Tongue (tissue), 2 donors: Measurements from ENCODE around the gene STIP1. TPM values are rescaled to one million over a fixed set of nuclear protein-coding genes. Genes with fewer than 3 reads are reported as not detected.

Source experiments
- DNase-seq: peaks from one replicate; pipeline ENCODE4 v3.0.0-alpha.2; 2015
- total RNA-seq: library from RNA; depleted of rRNA; stranded (reverse); fragments of >200 nt; gene quantifications from one replicate; pipeline ENCODE4 v1.2.3, GENCODE V29; 2014

The STIP1 gene
- total RNA-seq, 1 donor from 2014 or later, result 94.2 TPM

DNA sequence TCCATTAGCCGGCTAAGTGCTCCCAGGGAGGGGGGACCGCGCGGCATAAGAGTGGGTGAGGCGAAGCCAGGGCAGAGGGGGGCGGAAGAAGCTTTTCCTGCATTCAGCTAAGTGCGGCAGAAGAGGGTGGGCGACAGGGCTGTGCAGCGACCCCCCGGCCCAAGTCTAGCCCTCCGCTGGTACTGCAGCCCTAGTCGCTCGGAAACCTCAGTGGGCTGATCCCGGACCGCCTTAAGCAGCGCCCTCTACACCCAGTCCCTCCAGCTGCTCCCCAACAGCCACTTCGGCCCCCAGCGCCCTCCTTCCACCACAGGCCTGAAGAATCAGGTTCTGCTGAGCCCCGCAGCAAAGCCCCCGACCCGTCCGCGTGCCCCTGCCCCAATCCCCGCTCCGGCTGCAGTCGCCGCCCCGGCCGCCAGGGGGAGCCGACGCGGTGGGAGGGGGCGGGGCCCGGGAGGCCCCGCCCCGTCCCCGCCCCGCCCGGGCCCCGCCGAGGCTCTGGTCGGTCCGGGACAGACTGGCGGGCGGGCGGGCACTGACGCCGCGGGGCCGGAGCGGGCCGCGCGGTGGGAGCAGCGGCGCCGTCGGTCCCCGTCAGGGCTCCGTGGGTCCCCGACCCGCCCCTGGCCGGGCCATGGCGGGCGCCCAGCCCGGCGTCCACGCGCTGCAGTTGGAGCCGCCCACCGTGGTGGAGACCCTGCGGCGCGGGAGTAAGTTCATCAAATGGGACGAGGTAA, 65.2 kb downstream of the STIP1 start, which contains the start of gene PLCB3:
Gene PLCB3 (plus strand): TSS at position 515 of the 737 bp plus-strand sequence. CDS start 120 bp downstream, at position 635.
- peak; percentile 62 for DNase-seq

GRCh38 chr11:64251753-64252002, 65.7 kb downstream of the STIP1 start:
- no peak for DNase-seq

GRCh38 chr11:64252003-64252872, 66.3 kb downstream of the STIP1 start:
- no peak for DNase-seq

- DNase-seq, result no peak
Observed at GRCh38 chr11:64253043-64253442, 67.1 kb downstream of the STIP1 start.

DNA sequence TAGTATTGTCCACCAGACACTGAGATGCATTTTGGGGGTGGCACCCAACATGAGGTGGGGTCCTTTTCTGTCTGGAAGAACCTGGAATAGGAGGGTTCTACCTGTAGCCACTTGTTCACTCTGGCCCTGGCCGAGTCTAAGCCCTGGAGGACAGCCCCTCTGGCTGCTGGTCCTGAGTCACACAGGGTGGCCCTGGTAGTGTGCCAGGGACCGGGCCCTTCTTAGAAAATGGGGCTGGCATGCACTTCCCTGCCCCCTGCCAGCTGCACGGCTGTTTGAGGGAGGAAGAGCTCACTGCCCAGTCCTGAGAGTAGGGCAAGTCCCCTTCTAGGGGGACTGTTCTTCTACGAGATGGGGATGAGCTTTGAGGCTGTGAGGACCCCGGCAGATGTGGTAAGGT, 67.5 kb downstream of the STIP1 start:
- DNase-seq, result no peak

Other genes with a start within 250 kb of the STIP1 start
- gene NAA40, start 247.2 kb upstream of the STIP1 start, total RNA-seq, result 12.1 TPM
- 544 TPM for gene COX8A, start 211.6 kb upstream of the STIP1 start, total RNA-seq
- gene OTUB1, start 199.7 kb upstream of the STIP1 start, total RNA-seq, result 44.0 TPM
- gene FLRT1, start 150.2 kb upstream of the STIP1 start, total RNA-seq, result 3.7 TPM
- gene MACROD1, start 20.1 kb upstream of the STIP1 start, total RNA-seq, result 58.8 TPM
- 5.7 TPM for gene FERMT3, start 20.6 kb downstream of the STIP1 start, total RNA-seq
- gene TRPT1, start 40.0 kb downstream of the STIP1 start, total RNA-seq, result 53.3 TPM
- 35.1 TPM for gene NUDT22, start 40.1 kb downstream of the STIP1 start, total RNA-seq
- 16.7 TPM for gene DNAJC4, start 44.4 kb downstream of the STIP1 start, total RNA-seq
- 46.5 TPM for gene VEGFB, start 48.4 kb downstream of the STIP1 start, total RNA-seq
- gene FKBP2, start 54.9 kb downstream of the STIP1 start, total RNA-seq, result 28.6 TPM
- gene PPP1R14B, start 60.8 kb downstream of the STIP1 start, total RNA-seq, result 82.5 TPM
- gene PLCB3, start 65.4 kb downstream of the STIP1 start, total RNA-seq, result 18.5 TPM
- gene BAD, start 98.5 kb downstream of the STIP1 start, total RNA-seq, result 40.0 TPM
- gene GPR137, start 99.7 kb downstream of the STIP1 start, total RNA-seq, result 13.3 TPM
- not detected for gene KCNK4, start 105.1 kb downstream of the STIP1 start, total RNA-seq
- gene CATSPERZ, start 114.2 kb downstream of the STIP1 start, total RNA-seq, result not detected
- 62.6 TPM for gene ESRRA, start 119.4 kb downstream of the STIP1 start, total RNA-seq
- gene TRMT112, start 131.4 kb downstream of the STIP1 start, total RNA-seq, result 150 TPM
- 169 TPM for gene PRDX5, start 131.9 kb downstream of the STIP1 start, total RNA-seq
- 6.4 TPM for gene CCDC88B, start 154.0 kb downstream of the STIP1 start, total RNA-seq
- gene RPS6KA4, start 173.0 kb downstream of the STIP1 start, total RNA-seq, result 25.4 TPM